ENCODE measurements around the gene QSOX2. TPM values are rescaled to one million over a fixed set of nuclear protein-coding genes. Genes with fewer than 3 reads are reported as not detected.

Gene QSOX2
- total RNA-seq, 2 experiments from 2014 or later: 14.4 TPM

DNA sequence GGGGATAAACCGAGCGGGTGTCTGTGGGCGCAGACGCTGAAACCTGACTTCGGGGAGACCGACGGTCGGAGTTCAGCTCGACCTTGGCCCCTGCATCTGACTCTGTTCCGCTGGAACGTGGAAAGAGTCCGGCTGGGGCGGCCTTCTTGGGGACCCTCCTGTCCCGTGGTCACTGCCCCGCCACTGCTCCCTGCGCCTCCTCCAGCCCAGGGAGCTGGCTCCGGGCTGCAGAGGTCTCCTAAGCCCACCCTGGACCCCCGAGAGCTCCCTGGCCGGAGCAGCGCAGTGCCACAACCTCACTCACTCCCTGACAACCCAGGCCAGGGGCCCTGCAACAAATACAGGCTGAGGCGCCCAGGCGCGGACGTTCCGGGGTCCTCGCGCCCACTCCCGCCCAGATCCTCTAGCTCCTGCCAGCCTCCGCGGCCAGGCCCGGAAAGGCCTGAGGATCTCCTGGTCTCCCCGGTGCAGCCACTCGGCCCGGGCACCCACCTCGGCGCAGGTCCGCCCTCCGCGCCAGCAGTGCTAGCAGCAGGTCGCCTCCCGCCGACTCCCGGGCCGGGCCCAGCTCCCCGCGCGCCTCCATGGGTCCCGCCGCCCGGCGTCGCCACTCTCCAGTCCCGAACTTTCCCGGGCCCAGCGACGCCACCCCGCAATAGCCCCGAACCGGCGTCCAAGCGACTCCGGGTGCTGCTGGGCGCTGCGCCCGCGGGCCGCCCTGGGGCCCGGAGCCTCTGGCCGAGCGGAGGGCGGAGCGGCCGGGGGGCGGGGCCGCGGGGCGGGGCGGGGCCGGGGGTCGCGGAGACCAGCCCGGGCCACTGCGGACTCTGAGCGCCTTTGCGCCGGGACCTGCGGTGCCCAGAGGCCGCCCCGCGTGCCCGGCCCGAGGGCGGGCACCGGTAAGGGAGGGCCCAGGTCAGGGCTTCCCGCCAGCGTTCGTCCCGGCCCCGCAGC is 42.9 kb downstream of the QSOX2 start:
- no peak overlapping the region for H3K27ac ChIP-seq (ENCODE audit: low read depth in 1 of 2, low read length in 2 of 2)
- no peaks in the 10 kb centered on the region for H3K4me1 ChIP-seq (ENCODE audit: insufficient read depth, low read length)
- ChIA-PET CTCF (no interaction called here), POLR2A (no interaction called here)
- intact Hi-C loops (cut with DNase I, micrococcal nuclease): no loop called here
- no peak for DNase-seq
- no peaks in the 10 kb centered on the region for H3K9me3 Mint-ChIP-seq
- H3K4me1 Mint-ChIP-seq (ENCODE audit: low read depth): no peaks in the 10 kb centered on the region
- H3K9me3 ChIP-seq (ENCODE audit: control insufficient read depth in 1 of 2, insufficient read depth in 1 of 2, low read length in 2 of 2): peaks cover 0 to 54% of the 10 kb centered on the region in 2 experiments
- peaks cover 53% of the 10 kb centered on the region in 2 experiments for H3K27me3 ChIP-seq (ENCODE audit: control insufficient read depth in 1 of 2, insufficient read depth in 2 of 2, low read length in 2 of 2)
- H3K36me3 ChIP-seq (ENCODE audit: insufficient read depth, low read length): no peaks in the 10 kb centered on the region
- TF ChIP-seq, protein P1, sequence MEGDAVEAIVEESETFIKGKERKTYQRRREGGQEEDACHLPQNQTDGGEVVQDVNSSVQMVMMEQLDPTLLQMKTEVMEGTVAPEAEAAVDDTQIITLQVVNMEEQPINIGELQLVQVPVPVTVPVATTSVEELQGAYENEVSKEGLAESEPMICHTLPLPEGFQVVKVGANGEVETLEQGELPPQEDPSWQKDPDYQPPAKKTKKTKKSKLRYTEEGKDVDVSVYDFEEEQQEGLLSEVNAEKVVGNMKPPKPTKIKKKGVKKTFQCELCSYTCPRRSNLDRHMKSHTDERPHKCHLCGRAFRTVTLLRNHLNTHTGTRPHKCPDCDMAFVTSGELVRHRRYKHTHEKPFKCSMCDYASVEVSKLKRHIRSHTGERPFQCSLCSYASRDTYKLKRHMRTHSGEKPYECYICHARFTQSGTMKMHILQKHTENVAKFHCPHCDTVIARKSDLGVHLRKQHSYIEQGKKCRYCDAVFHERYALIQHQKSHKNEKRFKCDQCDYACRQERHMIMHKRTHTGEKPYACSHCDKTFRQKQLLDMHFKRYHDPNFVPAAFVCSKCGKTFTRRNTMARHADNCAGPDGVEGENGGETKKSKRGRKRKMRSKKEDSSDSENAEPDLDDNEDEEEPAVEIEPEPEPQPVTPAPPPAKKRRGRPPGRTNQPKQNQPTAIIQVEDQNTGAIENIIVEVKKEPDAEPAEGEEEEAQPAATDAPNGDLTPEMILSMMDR (IDR thresholded peaks at IDR 0.05): no peak
- no peak overlapping the region for H3K4me3 ChIP-seq (ENCODE audit: low read length)
- no peak for ATAC-seq (ENCODE audit: poor library complexity)
- H3K4me3 Mint-ChIP-seq: no peak overlapping the region
- peaks cover 14% of the 10 kb centered on the region for H3K36me3 Mint-ChIP-seq (ENCODE audit: low read depth)
- H3K27ac Mint-ChIP-seq: no peak overlapping the region
- peaks cover 36% of the 10 kb centered on the region for H3K27me3 Mint-ChIP-seq

DNA sequence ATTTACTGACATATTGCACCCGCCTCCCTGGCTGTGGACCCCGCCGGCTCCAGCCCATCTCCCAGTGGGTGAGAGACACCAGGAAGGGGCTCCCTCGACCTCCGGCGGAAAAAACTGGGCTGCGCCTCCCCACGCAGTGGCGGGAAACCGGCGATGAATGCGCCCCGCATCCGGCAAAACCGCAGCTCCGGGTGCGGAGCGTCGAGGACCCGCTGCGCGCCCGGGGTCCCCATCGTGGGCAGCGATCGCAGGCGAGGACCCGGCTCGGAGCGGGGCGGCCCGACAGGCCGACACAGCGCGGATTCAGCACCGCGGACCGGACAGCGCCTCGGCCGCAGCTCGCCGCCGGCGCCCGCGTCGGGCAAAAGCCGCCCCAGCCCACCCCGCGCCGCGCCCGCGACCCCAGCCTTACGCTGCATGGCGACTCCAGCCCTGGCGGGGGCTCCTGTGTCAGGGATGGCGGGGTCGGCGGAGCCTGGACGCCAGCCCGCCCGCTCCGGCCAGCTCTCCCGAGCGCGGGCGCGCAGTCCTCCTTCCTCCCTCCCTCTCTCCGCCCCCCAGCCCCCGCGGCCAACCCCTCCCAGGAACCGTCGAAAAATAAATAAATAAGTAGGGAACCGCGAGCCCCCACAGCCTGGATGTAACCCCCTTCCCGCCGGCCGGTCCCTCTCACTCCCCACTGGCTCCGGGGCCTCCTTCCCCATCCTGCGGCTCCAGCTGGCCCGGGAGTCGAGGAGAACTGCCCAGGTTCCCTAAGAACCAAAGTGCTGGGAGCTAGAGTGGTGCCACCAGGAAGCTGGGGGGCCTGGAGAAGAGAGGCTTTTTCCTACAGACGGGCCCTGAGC is 43.8 kb downstream of the QSOX2 start:
- H3K27ac ChIP-seq (ENCODE audit: low read depth in 1 of 2, low read length in 2 of 2): no peak overlapping the region
- no peak for ATAC-seq (ENCODE audit: poor library complexity)
- ChIA-PET POLR2A (no interaction called here), CTCF (no interaction called here)
- Mint-ChIP-seq H3K4me1 (ENCODE audit: low read depth) (no peaks in the 10 kb centered on the region), H3K4me3 (no peak overlapping the region), H3K36me3 (ENCODE audit: low read depth) (peaks cover 5% of the 10 kb centered on the region), H3K27ac (no peak overlapping the region), H3K27me3 (peaks cover 40% of the 10 kb centered on the region), H3K9me3 (no peaks in the 10 kb centered on the region)
- TF ChIP-seq, protein P1 (IDR thresholded peaks at IDR 0.05): no peak
- H3K27me3 ChIP-seq (ENCODE audit: control insufficient read depth in 1 of 2, insufficient read depth in 2 of 2, low read length in 2 of 2): peaks cover 62% of the 10 kb centered on the region in 2 experiments
- intact Hi-C loops (cut with DNase I, micrococcal nuclease): no loop called here
- no peak overlapping the region for H3K4me3 ChIP-seq (ENCODE audit: low read length)
- peaks cover 0 to 63% of the 10 kb centered on the region in 2 experiments for H3K9me3 ChIP-seq (ENCODE audit: control insufficient read depth in 1 of 2, insufficient read depth in 1 of 2, low read length in 2 of 2)
- no peaks in the 10 kb centered on the region for H3K4me1 ChIP-seq (ENCODE audit: insufficient read depth, low read length)
- peak in 1 of 14 experiments; percentile 41 for DNase-seq
- no peaks in the 10 kb centered on the region for H3K36me3 ChIP-seq (ENCODE audit: insufficient read depth, low read length)

- no peak for ATAC-seq (ENCODE audit: poor library complexity)
- Mint-ChIP-seq H3K9me3 (no peaks in the 10 kb centered on the region), H3K4me1 (ENCODE audit: low read depth) (no peaks in the 10 kb centered on the region), H3K4me3 (no peak overlapping the region), H3K27me3 (peaks cover 46% of the 10 kb centered on the region), H3K36me3 (ENCODE audit: low read depth) (no peaks in the 10 kb centered on the region), H3K27ac (no peak overlapping the region)
- peaks cover 67 to 68% of the 10 kb centered on the region in 2 experiments for H3K27me3 ChIP-seq (ENCODE audit: control insufficient read depth in 1 of 2, insufficient read depth in 2 of 2, low read length in 2 of 2)
- no peaks in the 10 kb centered on the region for H3K36me3 ChIP-seq (ENCODE audit: insufficient read depth, low read length)
- H3K4me1 ChIP-seq (ENCODE audit: insufficient read depth, low read length): no peaks in the 10 kb centered on the region
- TF ChIP-seq, protein P1 (IDR thresholded peaks at IDR 0.05): no peak
- no peak for DNase-seq
- peaks cover 0 to 69% of the 10 kb centered on the region in 2 experiments for H3K9me3 ChIP-seq (ENCODE audit: control insufficient read depth in 1 of 2, insufficient read depth in 1 of 2, low read length in 2 of 2)
- POLR2A ChIA-PET: no interaction called here
- no peak overlapping the region for H3K4me3 ChIP-seq (ENCODE audit: low read length)
- intact Hi-C loops (cut with DNase I, micrococcal nuclease): no loop called here
- CTCF ChIA-PET: no interaction called here
- H3K27ac ChIP-seq (ENCODE audit: low read depth in 1 of 2, low read length in 2 of 2): no peak overlapping the region
Observed at GRCh38 chr9:136201174-136201573, 44.4 kb downstream of the QSOX2 start.
